SK-N-SH (cell line): ENCODE results near the gene RFXANK. TPM values are rescaled to one million over a fixed set of nuclear protein-coding genes. Genes with fewer than 3 reads are reported as not detected.

Source experiments
- CTCF ChIA-PET: fragments of 300-600, 350-600 bp; formaldehyde crosslinking; extraction: SDS; loops from one replicate; lab custom pipeline; 2021; lab: Yijun Ruan, JAX
- POLR2A ChIA-PET: fragments of 350-600 bp; sonication (Branson Sonifier 250); formaldehyde crosslinking; extraction: SDS; loops from one replicate; lab custom pipeline; 2020; ENCODE audit warnings: antibody characterized with exemption, inconsistent platforms; lab: Yijun Ruan, JAX
- DNase-seq: peaks from one replicate; pipeline ENCODE4 v3.0.0; 2012
- H2AFZ ChIP-seq: fragments of 200-600 bp; sonication (generic); 2 replicates; pipeline ENCODE4 v1.8.1; 2016; ENCODE audit warnings: antibody characterized with exemption, mild to moderate bottlenecking, low read depth
- H3F3A ChIP-seq: fragments of 200-600 bp; sonication (generic); replicated peaks from 2 replicates; pipeline ENCODE3; 2016; ENCODE audit warnings: antibody characterized with exemption, mild to moderate bottlenecking; ENCODE audit not compliant: insufficient read depth
- H3K27ac ChIP-seq, 2 experiments: fragments of 200-500 bp in 1 of 2; fragments of 200-600 bp in 1 of 2; sonication (Bioruptor generic) in 1 of 2; sonication (generic), shearing (Covaris generic) in 1 of 2; 2 replicates each; pipeline versions ENCODE4 v1.5.1 to v1.6.1; 2014 to 2016; ENCODE audit warnings: low read depth in 2 of 2, inconsistent platforms in 1 of 2, low read length in 1 of 2, mild to moderate bottlenecking in 1 of 2, mixed read lengths in 1 of 2
- H3K27me3 ChIP-seq: fragments of 200-600 bp; sonication (generic), shearing (Covaris generic); 2 replicates; pipeline ENCODE4 v1.6.1; 2016; ENCODE audit warnings: mixed run types; ENCODE audit not compliant: insufficient read depth
- H3K36me3 ChIP-seq, 2 experiments: fragments of 200-500 bp in 1 of 2; fragments of 200-600 bp in 1 of 2; sonication (Bioruptor generic) in 1 of 2; sonication (generic) in 1 of 2; replicated peaks in 1 of 2; 2 replicates each; pipeline versions ENCODE3 to v1.5.1; 2014 to 2016; ENCODE audit warnings: low read length in 1 of 2, mild to moderate bottlenecking in 1 of 2; ENCODE audit not compliant: insufficient read depth in 2 of 2, control insufficient read depth in 1 of 2
- H3K4me1 ChIP-seq, 2 experiments: fragments of 200-500 bp in 1 of 2; fragments of 200-600 bp in 1 of 2; sonication (Bioruptor generic) in 1 of 2; sonication (generic), shearing (Covaris generic) in 1 of 2; 2 replicates each; pipeline versions ENCODE4 v1.5.1 to v1.6.1; 2014 to 2016; ENCODE audit warnings: low read depth in 1 of 2, low read length in 1 of 2, mixed run types in 1 of 2; ENCODE audit not compliant: insufficient read depth in 2 of 2, control insufficient read depth in 1 of 2
- H3K4me2 ChIP-seq: fragments of 200-600 bp; sonication (generic), shearing (Covaris generic); 2 replicates; pipeline ENCODE4 v1.6.1; 2017; ENCODE audit warnings: mixed run types
- H3K4me3 ChIP-seq, 2 experiments: fragments of 200-500 bp in 1 of 2; fragments of 200-600 bp in 1 of 2; sonication (Bioruptor generic) in 1 of 2; sonication (generic), shearing (Covaris generic) in 1 of 2; 2 replicates each; pipeline versions ENCODE4 v1.5.1 to v1.8.1; 2014 to 2016; ENCODE audit warnings: low read depth in 2 of 2, inconsistent platforms in 1 of 2, low read length in 1 of 2, mild to moderate bottlenecking in 1 of 2, mixed read lengths in 1 of 2, moderate library complexity in 1 of 2
- H3K79me2 ChIP-seq: fragments of 200-600 bp; sonication (generic); 2 replicates; pipeline ENCODE4 v1.8.1; 2017; ENCODE audit warnings: mild to moderate bottlenecking; ENCODE audit not compliant: insufficient read depth
- H3K9ac ChIP-seq: fragments of 200-600 bp; sonication (generic); 2 replicates; pipeline ENCODE4 v1.6.1; 2017; ENCODE audit warnings: mixed run types
- H3K9me2 ChIP-seq: fragments of 200-600 bp; sonication (generic); 2 replicates; pipeline ENCODE4 v1.6.1; 2017; ENCODE audit warnings: mixed run types
- H3K9me3 ChIP-seq: fragments of 200-600 bp; sonication (generic); 2 replicates; pipeline ENCODE4 v1.6.1; 2017; ENCODE audit warnings: mixed run types, mild to moderate bottlenecking, moderate library complexity
- H4K20me1 ChIP-seq: fragments of 200-600 bp; sonication (generic); 2 replicates; pipeline ENCODE4 v1.6.1; 2017; ENCODE audit warnings: mild to moderate bottlenecking, mixed run types; ENCODE audit not compliant: insufficient read depth
- ELF1 ChIP-seq: IDR thresholded peaks from 2 replicates; pipeline ENCODE4 v1.4.0; 2012
- EP300 ChIP-seq, 2 experiments: IDR thresholded peaks; 2 replicates each; pipeline versions ENCODE4 v1.4.0 to v1.6.1; 2012; ENCODE audit warnings: borderline replicate concordance in 1 of 2, low read depth in 1 of 2, low read length in 1 of 2
- JUND ChIP-seq: IDR thresholded peaks from 2 replicates; pipeline ENCODE4 v1.4.0; 2012
- MAX ChIP-seq: IDR thresholded peaks from 2 replicates; pipeline ENCODE4 v1.4.0; 2012; ENCODE audit warnings: low read depth
- MEF2A ChIP-seq: IDR thresholded peaks from 2 replicates; pipeline ENCODE4 v1.4.0; 2012; ENCODE audit warnings: low read depth, borderline replicate concordance
- MXI1 ChIP-seq: IDR thresholded peaks from 2 replicates; pipeline ENCODE4 v1.6.1; 2012; ENCODE audit warnings: mild to moderate bottlenecking, low read depth, low read length, improper control_type of control experiment
- NFIC ChIP-seq: IDR thresholded peaks from 2 replicates; pipeline ENCODE4 v1.4.0; 2012; ENCODE audit warnings: borderline replicate concordance
- RCOR1 ChIP-seq: fragments of 150-350 bp; IDR thresholded peaks from 2 replicates; pipeline ENCODE4 v1.6.1; 2017; ENCODE audit warnings: antibody characterized with exemption, low read length
- RXRA ChIP-seq: IDR thresholded peaks from 2 replicates; pipeline ENCODE4 v1.4.0; 2012; ENCODE audit warnings: low read depth, mild to moderate bottlenecking, borderline replicate concordance
- SIN3A ChIP-seq: IDR thresholded peaks from 2 replicates; pipeline ENCODE4 v1.6.1; 2012; ENCODE audit warnings: low read depth, mild to moderate bottlenecking, low read length, moderate library complexity, borderline replicate concordance
- WGBS: methylation state at CpG from one replicate; pipeline ENCODE4 v1.1.6; 2017; ENCODE audit warnings: low lambda C conversion rate; 5-methylcytosine and 5-hydroxymethylcytosine counted together
- polyA plus RNA-seq, 3 experiments: library from polyadenylated mRNA; depleted of rRNA; stranded (reverse); fragments of >200 nt; gene quantifications; 2 replicates each; pipeline ENCODE4 v1.2.3, GENCODE V29; 2012
- TF ChIP-seq, protein P1 (sequence below): IDR thresholded peaks from 2 replicates; pipeline ENCODE4 v1.4.0; 2012; ENCODE audit warnings: low read depth, borderline replicate concordance

Gene RFXANK
- polyA plus RNA-seq, 1 of the 3 experiments (the other 2 are of a cell fraction): 117 TPM

GRCh38 chr19:19213426-19214158 is 21.5 kb downstream of the RFXANK start:
- no peak overlapping the region for H3K4me2 ChIP-seq
- H3K9ac ChIP-seq: no peak overlapping the region
- no peaks in the 10 kb centered on the region for H3F3A ChIP-seq
- H2AFZ ChIP-seq: no peak overlapping the region
- POLR2A ChIA-PET: no interaction called here
- no peaks in the 10 kb centered on the region for H4K20me1 ChIP-seq
- no peaks in the 10 kb centered on the region for H3K79me2 ChIP-seq
- no peak overlapping the region for H3K4me3 ChIP-seq
- H3K27ac ChIP-seq: no peak overlapping the region
- DNase-seq: no peak
- no peak for TF ChIP-seq JUND
- TF ChIP-seq NFIC: no peak
- TF ChIP-seq RCOR1: no peak
- TF ChIP-seq ELF1: no peak
- no peak for TF ChIP-seq MXI1
- no peak for TF ChIP-seq MAX
- TF ChIP-seq RXRA: no peak
- peaks cover 0 to 6% of the 10 kb centered on the region in 2 experiments; a peak in 1 of 4 replicates for H3K4me1 ChIP-seq
- WGBS: 60% methylated on average over 15 of the region's 21 CpGs
- peaks cover 12% of the 10 kb centered on the region for H3K27me3 ChIP-seq
- CTCF ChIA-PET: interaction anchor here (0.8 kb wide), 1 partner anchor 39 kb away, joined by 3 read pairs; no protein-coding TSS in a partner anchor
- H3K9me3 ChIP-seq: no peaks in the 10 kb centered on the region
- H3K9me2 ChIP-seq: no peaks in the 10 kb centered on the region
- no peaks in the 10 kb centered on the region for H3K36me3 ChIP-seq

DNA sequence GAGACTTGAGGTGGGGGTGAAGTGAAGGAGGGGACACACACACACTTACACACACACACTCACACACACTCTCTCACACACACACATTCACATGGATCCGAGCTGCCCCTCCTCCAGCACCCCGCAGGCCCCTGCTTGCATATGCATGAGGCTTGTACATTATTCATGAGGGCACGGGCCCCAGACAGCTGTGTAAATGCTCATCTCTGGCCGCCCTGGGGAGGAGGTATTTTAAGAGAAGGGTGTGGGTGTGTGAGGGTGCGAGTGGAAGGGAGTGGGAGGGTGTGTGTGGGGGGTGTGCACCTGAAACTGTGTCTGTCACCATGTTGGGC is 22.1 kb downstream of the RFXANK start:
- CTCF ChIA-PET: interaction anchor here (0.8 kb wide), 1 partner anchor 40 kb away, joined by 3 read pairs; no protein-coding TSS in a partner anchor
- H3K79me2 ChIP-seq: no peaks in the 10 kb centered on the region
- H4K20me1 ChIP-seq: no peaks in the 10 kb centered on the region
- no peak overlapping the region for H3K4me3 ChIP-seq
- H3F3A ChIP-seq: no peaks in the 10 kb centered on the region
- no peak overlapping the region for H3K4me2 ChIP-seq
- H3K27ac ChIP-seq: no peak overlapping the region
- POLR2A ChIA-PET: no interaction called here
- H2AFZ ChIP-seq: no peak overlapping the region
- TF ChIP-seq MXI1 (no peak), MEF2A (no peak), EP300 (IDR thresholded peaks at IDR 0.05; ENCODE audit: borderline replicate concordance in 1 of 2, low read depth in 1 of 2, low read length in 1 of 2) (no peak), SIN3A (no peak)
- TF ChIP-seq, protein P1, sequence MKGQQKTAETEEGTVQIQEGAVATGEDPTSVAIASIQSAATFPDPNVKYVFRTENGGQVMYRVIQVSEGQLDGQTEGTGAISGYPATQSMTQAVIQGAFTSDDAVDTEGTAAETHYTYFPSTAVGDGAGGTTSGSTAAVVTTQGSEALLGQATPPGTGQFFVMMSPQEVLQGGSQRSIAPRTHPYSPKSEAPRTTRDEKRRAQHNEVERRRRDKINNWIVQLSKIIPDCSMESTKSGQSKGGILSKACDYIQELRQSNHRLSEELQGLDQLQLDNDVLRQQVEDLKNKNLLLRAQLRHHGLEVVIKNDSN: no peak
- no peak for DNase-seq
- H3K36me3 ChIP-seq: no peaks in the 10 kb centered on the region
- 55% methylated on average over 5 of the region's 5 CpGs for WGBS
- no peaks in the 10 kb centered on the region for H3K9me3 ChIP-seq
- H3K9ac ChIP-seq: no peak overlapping the region
- H3K4me1 ChIP-seq: peaks cover 0 to 6% of the 10 kb centered on the region in 2 experiments; a peak in 1 of 4 replicates
- no peaks in the 10 kb centered on the region for H3K9me2 ChIP-seq
- H3K27me3 ChIP-seq: peaks cover 12% of the 10 kb centered on the region
